Ishikawa (cell line): ENCODE results near the gene UBN2.

Source experiments
- CEBPB ChIP-seq: IDR thresholded peaks from 2 replicates; pipeline ENCODE4 v1.6.1; 2012
- CREB1 ChIP-seq: IDR thresholded peaks from 2 replicates; pipeline ENCODE4 v1.6.1; 2012; ENCODE audit warnings: low read depth
- EGR1 ChIP-seq: IDR thresholded peaks from 2 replicates; pipeline ENCODE4 v1.6.1; 2012
- EP300 ChIP-seq: IDR thresholded peaks from 2 replicates; pipeline ENCODE4 v1.6.1; 2012; ENCODE audit warnings: borderline replicate concordance
- FOXM1 ChIP-seq: IDR thresholded peaks from 2 replicates; pipeline ENCODE4 v1.6.1; 2012; ENCODE audit warnings: low read depth, borderline replicate concordance
- MAX ChIP-seq: IDR thresholded peaks from 2 replicates; pipeline ENCODE4 v1.6.1; 2012
- NFIC ChIP-seq: IDR thresholded peaks from 2 replicates; pipeline ENCODE4 v1.6.1; 2012
- RAD21 ChIP-seq: IDR thresholded peaks from 2 replicates; pipeline ENCODE4 v1.6.1; 2012; ENCODE audit warnings: low read depth
- REST ChIP-seq: IDR thresholded peaks from 2 replicates; pipeline ENCODE4 v1.6.1; 2012; ENCODE audit warnings: low read depth, mild to moderate bottlenecking
- TAF1 ChIP-seq: IDR thresholded peaks from 2 replicates; pipeline ENCODE4 v1.6.1; 2012; ENCODE audit warnings: low read depth, mild to moderate bottlenecking
- TCF12 ChIP-seq: IDR thresholded peaks from 2 replicates; pipeline ENCODE4 v1.6.1; 2012; ENCODE audit warnings: low read depth
- TEAD4 ChIP-seq: IDR thresholded peaks from 2 replicates; pipeline ENCODE4 v1.6.1; 2012
- USF1 ChIP-seq: IDR thresholded peaks from 2 replicates; pipeline ENCODE4 v1.6.1; 2012
- YY1 ChIP-seq: IDR thresholded peaks from 2 replicates; pipeline ENCODE4 v1.6.1; 2012; ENCODE audit warnings: low read depth
- ZBTB7A ChIP-seq: IDR thresholded peaks from 2 replicates; pipeline ENCODE4 v1.6.1; 2012; ENCODE audit warnings: low read depth

The UBN2 gene

GRCh38 chr7:139230774-139231512 lies at the start of gene UBN2:
Gene UBN2, plus strand, starts transcription at chr7:139231237. Its CDS starts 248 bp downstream, at chr7:139231485.
- TF ChIP-seq EGR1 (peak; percentile 54; the same call in 1 of the 2 replicates), ZBTB7A (0 out of 2 replicates have a peak, but pooled peaks have one; percentile 11), RAD21 (no peak), TAF1 (peak; percentile 94), CEBPB (no peak), YY1 (peak; percentile 98), CREB1 (peak; percentile 70), USF1 (no peak)

GRCh38 chr7:139181404-139181803 lies 49.6 kb upstream of the UBN2 start:
- TF ChIP-seq ZBTB7A (no peak), EGR1 (no peak), USF1 (no peak), MAX (no peak), NFIC (no peak), CREB1 (no peak), TEAD4 (no peak), FOXM1 (no peak), EP300 (no peak)

- TF ChIP-seq FOXM1 (no peak), RAD21 (no peak), USF1 (no peak), EP300 (no peak), CREB1 (no peak), TCF12 (no peak), ZBTB7A (no peak), EGR1 (no peak), TEAD4 (no peak), NFIC (no peak)
Measured at GRCh38 chr7:139182363-139182762, 48.7 kb upstream of the UBN2 start.

GRCh38 chr7:139183251-139183650 lies 47.8 kb upstream of the UBN2 start:
- TF ChIP-seq EP300, result no peak
- no peak for TF ChIP-seq TCF12
- no peak for TF ChIP-seq EGR1
- TF ChIP-seq RAD21, result no peak
- no peak for TF ChIP-seq TAF1
- no peak for TF ChIP-seq CREB1
- no peak for TF ChIP-seq REST
- TF ChIP-seq CEBPB, result no peak
- no peak for TF ChIP-seq NFIC
- no peak for TF ChIP-seq YY1
- no peak for TF ChIP-seq FOXM1
- no peak for TF ChIP-seq USF1
- no peak for TF ChIP-seq TEAD4
- TF ChIP-seq ZBTB7A, result no peak
- no peak for TF ChIP-seq MAX

GRCh38 chr7:139183878-139184338 lies 47.1 kb upstream of the UBN2 start:
- no peak for TF ChIP-seq EP300
- no peak for TF ChIP-seq YY1
- no peak for TF ChIP-seq MAX
- TF ChIP-seq TCF12, result no peak
- no peak for TF ChIP-seq TEAD4

- TF ChIP-seq NFIC, result no peak
- TF ChIP-seq EGR1, result no peak
- TF ChIP-seq USF1, result no peak
- TF ChIP-seq TEAD4, result no peak
- no peak for TF ChIP-seq EP300
- no peak for TF ChIP-seq ZBTB7A
- TF ChIP-seq CEBPB, result no peak
- no peak for TF ChIP-seq TCF12
- TF ChIP-seq YY1, result no peak
- no peak for TF ChIP-seq RAD21
- no peak for TF ChIP-seq MAX
- no peak for TF ChIP-seq TAF1
Measured at GRCh38 chr7:139186146-139186545, 44.9 kb upstream of the UBN2 start.
